Muscle of leg (tissue), 11 donors: ENCODE data around the gene MFSD11. TPM values are rescaled to one million over a fixed set of nuclear protein-coding genes. Genes with fewer than 3 reads are reported as not detected.
"Not testable (repeated sequence)": the region's sequence is repeated elsewhere in the genome, so short reads cannot be mapped to it uniquely, and the experiment has no call there.

ENCODE experiments used
- DNase-seq: peaks from one replicate; pipeline ENCODE4 v3.0.0; 2013
- H3K27ac ChIP-seq: one replicate; pipeline ENCODE4 v1.5.1; 2013; ENCODE audit warnings: mild to moderate bottlenecking, low read length, control low read depth
- H3K27me3 ChIP-seq: one replicate; pipeline ENCODE4 v1.6.1; 2013; ENCODE audit warnings: low read length; ENCODE audit not compliant: control insufficient read depth, insufficient read depth
- H3K36me3 ChIP-seq: one replicate; pipeline ENCODE4 v1.6.1; 2013; ENCODE audit warnings: low read length; ENCODE audit not compliant: control insufficient read depth, insufficient read depth
- H3K4me1 ChIP-seq: one replicate; pipeline ENCODE4 v1.6.1; 2013; ENCODE audit warnings: low read length; ENCODE audit not compliant: control insufficient read depth, insufficient read depth
- H3K4me3 ChIP-seq: one replicate; pipeline ENCODE4 v1.5.1; 2013; ENCODE audit warnings: low read length, control low read depth
- H3K9me3 ChIP-seq: replicated peaks from 2 replicates; pipeline ENCODE4 v1.6.1; 2013; ENCODE audit warnings: low read depth, low read length; ENCODE audit not compliant: control insufficient read depth
- WGBS: methylation state at CpG from one replicate; pipeline ENCODE4 v1.1.5; 2013; ENCODE audit warnings: missing lambda C conversion rate; ENCODE audit not compliant: insufficient coverage; 5-methylcytosine and 5-hydroxymethylcytosine counted together
- polyA plus RNA-seq, 8 donors: library from polyadenylated mRNA; unstranded; fragments of 120-200 nt; gene quantifications; one replicate each; pipeline versions ENCODE4 v1.2.1 to v1.2.3, GENCODE V29; 2013; ENCODE audit warnings: inconsistent platforms in 1 of 8, low replicate concordance in 1 of 8; ENCODE audit not compliant: insufficient read length in 8 of 8, insufficient read depth in 1 of 8
- total RNA-seq: library from RNA; stranded (reverse); fragments of 120-200 nt; gene quantifications from one replicate; pipeline ENCODE4 v1.2.4, GENCODE V29; 2013

Gene MFSD11
- total and polyA plus RNA-seq, 9 donors, result 28.0 to 38.6 (median 32.0) TPM

GRCh38 chr17:76697702-76698465 is 40.0 kb upstream of the MFSD11 start:
- no peaks in the 10 kb centered on the region for H3K9me3 ChIP-seq
- H3K4me3 ChIP-seq, result no peak overlapping the region
- peak overlapping the region; percentile 43 for H3K27ac ChIP-seq
- DNase-seq, result no peak
- no peaks in the 10 kb centered on the region for H3K27me3 ChIP-seq
- peaks cover 5% of the 10 kb centered on the region for H3K36me3 ChIP-seq
- WGBS, result 44% methylated on average over 10 of the region's 17 CpGs
- peaks cover 60% of the 10 kb centered on the region for H3K4me1 ChIP-seq

GRCh38 chr17:76698466-76698977 is 39.4 kb upstream of the MFSD11 start:
- not testable (repeated sequence) for DNase-seq, H3K4me3 ChIP-seq, H3K36me3 ChIP-seq, H3K27me3 ChIP-seq, H3K9me3 ChIP-seq, H3K27ac ChIP-seq
- 92% methylated on average over 4 of the region's 7 CpGs for WGBS
- peaks cover 60% of the 10 kb centered on the region for H3K4me1 ChIP-seq

GRCh38 chr17:76700270-76700616 is 37.7 kb upstream of the MFSD11 start:
- DNase-seq, result peak; percentile 91
- Histone ChIP-seq H3K9me3 (no peaks in the 10 kb centered on the region), H3K36me3 (peaks cover 5% of the 10 kb centered on the region), H3K27me3 (no peaks in the 10 kb centered on the region), H3K4me3 (no peak overlapping the region), H3K4me1 (peaks cover 58% of the 10 kb centered on the region), H3K27ac (peak overlapping the region; percentile 95)
- 23% methylated on average over 7 of the region's 8 CpGs for WGBS

DNA sequence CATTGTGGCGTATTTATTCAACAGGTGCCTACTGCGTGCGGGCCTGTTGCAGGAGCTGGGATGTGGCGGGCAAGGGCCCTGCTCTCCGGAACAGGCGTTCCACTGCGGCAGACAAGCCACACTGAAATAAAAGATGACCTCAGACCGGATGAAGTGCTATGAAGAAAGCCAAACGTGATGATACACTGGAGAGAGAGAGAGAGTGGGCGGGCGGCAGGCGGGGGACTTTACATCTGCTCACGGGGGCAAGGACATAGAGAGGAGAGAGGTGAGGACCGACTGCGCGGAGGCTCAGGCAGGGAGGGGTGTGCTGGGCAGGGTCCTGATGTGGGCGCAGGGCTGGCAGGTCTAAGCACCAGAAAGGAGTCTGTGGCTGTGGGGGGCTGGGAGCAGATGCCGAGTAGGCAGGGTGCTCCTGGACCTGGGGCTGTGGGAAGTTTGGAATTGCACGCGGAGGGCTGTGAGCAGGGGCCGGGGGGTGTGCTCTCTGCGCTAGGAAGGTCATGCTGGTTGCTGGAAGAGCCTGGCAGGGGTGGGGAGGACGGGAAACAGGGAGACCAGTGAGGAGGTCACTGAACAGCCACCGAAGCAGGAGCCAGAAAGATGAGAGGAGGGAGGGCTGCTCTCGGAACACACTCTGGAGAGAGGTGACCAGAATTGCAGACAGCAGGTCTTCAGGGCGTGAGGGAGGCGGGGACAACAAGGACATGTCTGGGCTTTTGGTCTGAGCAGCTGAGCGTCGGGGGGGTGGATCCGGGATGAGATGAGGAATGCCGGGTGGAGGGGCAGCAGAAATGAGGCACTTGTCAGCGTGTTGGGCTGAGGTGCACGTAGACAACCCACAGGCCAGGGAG is 37.1 kb upstream of the MFSD11 start:
- Histone ChIP-seq H3K4me3 (peak overlapping the region; percentile 25), H3K4me1 (peaks cover 54% of the 10 kb centered on the region), H3K27ac (peak overlapping the region; percentile 95), H3K27me3 (no peaks in the 10 kb centered on the region), H3K36me3 (peaks cover 2% of the 10 kb centered on the region), H3K9me3 (no peaks in the 10 kb centered on the region)
- 12% methylated on average over 33 of the region's 33 CpGs for WGBS
- peak; percentile 96 for DNase-seq

GRCh38 chr17:76701471-76701967 is 36.4 kb upstream of the MFSD11 start:
- Histone ChIP-seq H3K36me3 (peaks cover 2% of the 10 kb centered on the region), H3K4me1 (peaks cover 52% of the 10 kb centered on the region), H3K27me3 (no peaks in the 10 kb centered on the region), H3K9me3 (no peaks in the 10 kb centered on the region), H3K27ac (peak overlapping the region; percentile 95), H3K4me3 (no peak overlapping the region)
- 33% methylated on average over 9 of the region's 11 CpGs for WGBS
- no peak for DNase-seq

DNA sequence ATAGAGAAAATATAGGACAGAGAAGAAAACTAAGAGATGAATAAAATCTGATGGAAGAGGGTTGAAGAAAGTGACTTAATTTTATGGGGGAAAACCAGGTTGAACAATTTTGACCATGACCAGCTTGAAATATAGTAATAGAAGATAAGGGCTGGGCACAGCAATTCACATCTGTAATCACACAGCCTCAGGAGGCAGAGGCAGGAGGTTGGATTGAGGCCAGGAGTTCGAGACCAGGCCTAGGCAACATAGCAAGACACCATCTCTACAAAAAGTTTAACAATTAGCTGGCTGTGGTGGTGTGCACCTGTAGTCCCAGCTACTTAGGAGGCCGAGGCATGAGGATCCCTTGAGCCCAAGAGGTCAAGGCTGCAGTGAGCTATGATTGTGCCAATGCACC is 35.8 kb upstream of the MFSD11 start:
- Histone ChIP-seq H3K27ac (peak overlapping the region; percentile 95), H3K9me3 (no peaks in the 10 kb centered on the region), H3K36me3 (no peaks in the 10 kb centered on the region), H3K27me3 (no peaks in the 10 kb centered on the region), H3K4me3 (no peak overlapping the region), H3K4me1 (peaks cover 48% of the 10 kb centered on the region)
- WGBS, result no CpG with 5 or more reads among the region's 2 CpGs
- DNase-seq, result no peak

DNA sequence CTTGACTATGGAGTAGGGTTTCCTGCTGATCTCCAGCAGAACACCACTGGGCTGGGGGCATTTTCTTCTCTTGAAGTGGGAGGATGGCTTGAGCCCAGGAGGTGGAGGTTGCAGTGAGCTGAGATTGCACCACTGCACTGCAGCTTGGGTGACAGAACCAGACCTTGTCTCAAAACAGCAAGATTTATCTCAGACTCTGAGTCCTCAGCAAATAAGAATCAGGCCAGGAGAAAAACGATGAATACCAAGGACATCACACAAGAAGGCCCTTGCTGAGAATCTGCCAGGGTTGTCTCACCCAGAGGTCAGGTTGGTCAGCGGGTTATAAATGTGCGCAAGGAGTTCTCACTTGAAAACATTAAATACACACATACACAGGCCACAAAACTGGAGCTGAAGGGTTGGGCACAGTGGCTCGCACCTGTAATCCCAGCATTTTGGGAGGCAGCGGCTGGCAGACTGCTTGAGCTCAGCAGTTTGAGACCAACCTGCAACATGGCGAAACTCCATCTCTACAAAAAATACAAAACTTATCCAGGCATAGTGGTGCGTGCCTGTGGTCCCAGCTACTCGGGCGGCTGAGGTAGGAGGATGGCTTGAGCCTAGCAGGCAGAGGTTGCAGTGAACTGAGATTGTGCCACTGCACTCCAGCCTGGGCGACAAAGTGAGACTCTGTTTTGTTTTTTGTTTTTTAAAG is 34.8 kb upstream of the MFSD11 start:
- Histone ChIP-seq H3K36me3 (no peaks in the 10 kb centered on the region), H3K27me3 (no peaks in the 10 kb centered on the region), H3K9me3 (no peaks in the 10 kb centered on the region), H3K4me1 (peaks cover 48% of the 10 kb centered on the region), H3K4me3 (no peak overlapping the region), H3K27ac (no peak overlapping the region)
- DNase-seq, result no peak
- 92% methylated on average over 3 of the region's 10 CpGs for WGBS

DNA sequence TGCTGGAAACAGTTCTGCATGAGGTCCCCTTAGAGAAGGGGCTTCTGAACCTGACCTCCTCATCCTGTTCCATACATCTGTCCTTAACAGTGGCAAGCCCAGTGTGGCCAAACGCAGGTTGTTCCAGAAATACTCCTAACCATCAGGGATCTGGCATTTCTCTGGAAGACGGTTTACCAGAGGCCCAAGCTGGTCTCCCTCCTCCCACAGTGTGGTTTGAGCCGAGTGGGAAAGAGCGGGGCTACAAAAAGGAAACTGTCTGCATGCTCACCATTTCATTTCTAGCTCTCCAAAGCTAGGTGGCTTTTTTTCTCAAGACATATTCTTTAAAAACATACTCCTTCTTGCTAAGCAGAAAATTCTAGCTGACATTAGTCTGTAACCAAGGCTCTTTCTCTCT is 33.1 kb upstream of the MFSD11 start:
- peaks cover 51% of the 10 kb centered on the region for H3K4me1 ChIP-seq
- H3K36me3 ChIP-seq, result no peaks in the 10 kb centered on the region
- H3K4me3 ChIP-seq, result no peak overlapping the region
- H3K9me3 ChIP-seq, result no peaks in the 10 kb centered on the region
- DNase-seq, result no peak
- no peak overlapping the region for H3K27ac ChIP-seq
- H3K27me3 ChIP-seq, result no peaks in the 10 kb centered on the region
- 40% methylated on average over 1 of the region's 4 CpGs for WGBS

DNA sequence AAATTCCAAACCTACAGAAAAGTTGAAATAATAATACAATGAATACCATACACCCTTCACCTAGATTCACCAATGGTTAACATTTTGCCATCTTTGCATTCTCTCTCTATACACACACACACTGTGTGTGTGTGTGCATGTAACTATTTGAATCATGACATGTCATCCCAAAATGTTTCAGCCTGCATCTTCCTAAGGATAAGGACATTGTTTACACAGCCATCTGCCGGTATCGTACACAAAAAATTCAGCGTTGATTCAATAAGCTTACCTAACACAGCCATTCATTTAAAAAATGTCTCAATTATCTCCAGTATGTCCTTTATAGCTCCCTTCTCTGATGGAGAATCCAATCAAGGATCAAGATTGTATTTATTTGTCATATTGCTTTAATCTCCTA is 31.1 kb upstream of the MFSD11 start:
- Histone ChIP-seq H3K4me1 (peaks cover 39% of the 10 kb centered on the region), H3K27ac (no peak overlapping the region), H3K27me3 (no peaks in the 10 kb centered on the region), H3K9me3 (no peaks in the 10 kb centered on the region), H3K4me3 (no peak overlapping the region), H3K36me3 (no peaks in the 10 kb centered on the region)
- WGBS, result 100% methylated on average over 2 of the region's 3 CpGs
- DNase-seq, result no peak
